ENCODE results near the gene NCAM1. TPM values are rescaled to one million over a fixed set of nuclear protein-coding genes. Genes with fewer than 3 reads are reported as not detected.

Gene NCAM1
- total and polyA plus RNA-seq, 2 of the 13 experiments (the other 11 are each of a cell fraction or from before 2014, with no cell fraction given), result 0.05 TPM; not detected in 1

DNA sequence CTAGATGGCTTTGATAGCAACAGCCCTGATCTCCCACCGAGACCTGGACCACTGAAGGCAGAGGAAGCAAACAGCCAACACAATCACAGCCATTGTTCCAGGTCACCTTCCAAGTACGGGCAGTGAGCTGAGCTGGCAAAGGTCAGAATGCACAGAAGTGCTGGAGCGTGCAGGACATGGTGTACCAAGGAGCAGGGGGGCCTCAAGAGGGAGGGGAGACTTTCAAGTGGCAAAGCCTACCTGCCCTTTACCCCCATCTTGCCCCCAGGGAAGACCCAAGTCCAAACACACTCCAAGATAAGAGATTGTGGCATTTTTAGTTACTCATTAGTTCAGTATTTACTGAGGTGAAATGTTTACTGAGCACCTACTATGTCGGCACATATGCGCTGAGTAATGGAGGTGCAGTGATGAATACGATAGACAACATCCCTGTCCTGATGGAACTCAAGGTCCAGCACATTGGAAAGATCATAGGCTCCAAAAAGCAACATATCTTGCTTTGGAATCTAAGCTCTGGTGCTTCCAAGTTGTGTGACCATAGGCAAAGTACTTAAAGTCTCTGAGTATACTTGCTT, 327.2 kb downstream of the NCAM1 start (continued):
- TF ChIP-seq, protein P1, sequence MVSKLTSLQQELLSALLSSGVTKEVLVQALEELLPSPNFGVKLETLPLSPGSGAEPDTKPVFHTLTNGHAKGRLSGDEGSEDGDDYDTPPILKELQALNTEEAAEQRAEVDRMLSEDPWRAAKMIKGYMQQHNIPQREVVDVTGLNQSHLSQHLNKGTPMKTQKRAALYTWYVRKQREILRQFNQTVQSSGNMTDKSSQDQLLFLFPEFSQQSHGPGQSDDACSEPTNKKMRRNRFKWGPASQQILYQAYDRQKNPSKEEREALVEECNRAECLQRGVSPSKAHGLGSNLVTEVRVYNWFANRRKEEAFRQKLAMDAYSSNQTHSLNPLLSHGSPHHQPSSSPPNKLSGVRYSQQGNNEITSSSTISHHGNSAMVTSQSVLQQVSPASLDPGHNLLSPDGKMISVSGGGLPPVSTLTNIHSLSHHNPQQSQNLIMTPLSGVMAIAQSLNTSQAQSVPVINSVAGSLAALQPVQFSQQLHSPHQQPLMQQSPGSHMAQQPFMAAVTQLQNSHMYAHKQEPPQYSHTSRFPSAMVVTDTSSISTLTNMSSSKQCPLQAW (CRISPR knock-in tag; IDR thresholded peaks at IDR 0.05), result no peak
- TF ChIP-seq GFI1 (CRISPR knock-in tag; IDR thresholded peaks at IDR 0.05; ENCODE audit: borderline replicate concordance), result 0 out of 2 replicates have a peak, but pooled peaks have one; percentile 16
- TF ChIP-seq ZNF30 (CRISPR knock-in tag; IDR thresholded peaks at IDR 0.05), result no peak
- TF ChIP-seq, protein P2, sequence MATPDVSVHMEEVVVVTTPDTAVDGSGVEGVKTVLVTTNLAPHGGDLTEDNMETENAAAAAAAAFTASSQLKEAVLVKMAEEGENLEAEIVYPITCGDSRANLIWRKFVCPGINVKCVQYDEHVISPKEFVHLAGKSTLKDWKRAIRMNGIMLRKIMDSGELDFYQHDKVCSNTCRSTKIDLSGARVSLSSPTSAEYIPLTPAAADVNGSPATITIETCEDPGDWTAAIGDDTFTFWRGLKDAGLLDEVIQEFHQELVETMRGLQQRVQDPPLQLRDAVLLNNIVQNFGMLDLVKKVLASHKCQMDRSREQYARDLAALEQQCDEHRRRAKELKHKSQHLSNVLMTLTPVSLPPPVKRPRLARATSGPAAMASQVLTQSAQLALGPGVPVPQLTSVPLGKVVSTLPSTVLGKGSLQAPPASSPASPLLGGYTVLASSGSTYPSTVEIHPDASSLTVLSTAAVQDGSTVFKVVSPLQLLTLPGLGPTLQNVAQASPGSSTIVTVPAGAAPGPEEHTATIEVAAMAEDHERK (CRISPR knock-in tag; IDR thresholded peaks at IDR 0.05; ENCODE audit: low read depth), result no peak
- TF ChIP-seq CREB1 (IDR thresholded peaks at IDR 0.05), result no peak
- no peak for TF ChIP-seq CREB1 (CRISPR knock-in tag; IDR thresholded peaks at IDR 0.05)
- TF ChIP-seq TAF15 (IDR thresholded peaks at IDR 0.05; ENCODE audit: low read depth, low read length, poor library complexity, severe bottlenecking), result no peak
- no peak for TF ChIP-seq ZNF138 (CRISPR knock-in tag; IDR thresholded peaks at IDR 0.05; ENCODE audit: low read depth)
- no peak for TF ChIP-seq SATB2 (CRISPR knock-in tag; IDR thresholded peaks at IDR 0.05)
- TF ChIP-seq ZNF263 (CRISPR knock-in tag; IDR thresholded peaks at IDR 0.05), result 0 out of 2 replicates have a peak, but pooled peaks have one; percentile 24
- no peak for TF ChIP-seq SIN3B (IDR thresholded peaks at IDR 0.05; ENCODE audit: low read length)
- no peak for TF ChIP-seq PRPF4 (IDR thresholded peaks at IDR 0.05; ENCODE audit: low read depth, low read length, poor library complexity, severe bottlenecking)
- TF ChIP-seq ZNF274 (CRISPR knock-in tag; IDR thresholded peaks at IDR 0.05), result no peak
- TF ChIP-seq HDAC2 (CRISPR knock-in tag; IDR thresholded peaks at IDR 0.05), result peak; percentile 53
- TF ChIP-seq, protein P3, sequence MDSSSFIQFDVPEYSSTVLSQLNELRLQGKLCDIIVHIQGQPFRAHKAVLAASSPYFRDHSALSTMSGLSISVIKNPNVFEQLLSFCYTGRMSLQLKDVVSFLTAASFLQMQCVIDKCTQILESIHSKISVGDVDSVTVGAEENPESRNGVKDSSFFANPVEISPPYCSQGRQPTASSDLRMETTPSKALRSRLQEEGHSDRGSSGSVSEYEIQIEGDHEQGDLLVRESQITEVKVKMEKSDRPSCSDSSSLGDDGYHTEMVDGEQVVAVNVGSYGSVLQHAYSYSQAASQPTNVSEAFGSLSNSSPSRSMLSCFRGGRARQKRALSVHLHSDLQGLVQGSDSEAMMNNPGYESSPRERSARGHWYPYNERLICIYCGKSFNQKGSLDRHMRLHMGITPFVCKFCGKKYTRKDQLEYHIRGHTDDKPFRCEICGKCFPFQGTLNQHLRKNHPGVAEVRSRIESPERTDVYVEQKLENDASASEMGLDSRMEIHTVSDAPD (CRISPR knock-in tag; IDR thresholded peaks at IDR 0.05), result peak; percentile 31; the same call in 1 of the 2 replicates
- TF ChIP-seq HNRNPH1 (optimal IDR thresholded peaks at IDR 0.05; ENCODE audit: low read depth, low read length), result no peak
- TF ChIP-seq U2AF1 (optimal IDR thresholded peaks at IDR 0.05; ENCODE audit: low read depth, low read length), result no peak
- TF ChIP-seq, protein P4, sequence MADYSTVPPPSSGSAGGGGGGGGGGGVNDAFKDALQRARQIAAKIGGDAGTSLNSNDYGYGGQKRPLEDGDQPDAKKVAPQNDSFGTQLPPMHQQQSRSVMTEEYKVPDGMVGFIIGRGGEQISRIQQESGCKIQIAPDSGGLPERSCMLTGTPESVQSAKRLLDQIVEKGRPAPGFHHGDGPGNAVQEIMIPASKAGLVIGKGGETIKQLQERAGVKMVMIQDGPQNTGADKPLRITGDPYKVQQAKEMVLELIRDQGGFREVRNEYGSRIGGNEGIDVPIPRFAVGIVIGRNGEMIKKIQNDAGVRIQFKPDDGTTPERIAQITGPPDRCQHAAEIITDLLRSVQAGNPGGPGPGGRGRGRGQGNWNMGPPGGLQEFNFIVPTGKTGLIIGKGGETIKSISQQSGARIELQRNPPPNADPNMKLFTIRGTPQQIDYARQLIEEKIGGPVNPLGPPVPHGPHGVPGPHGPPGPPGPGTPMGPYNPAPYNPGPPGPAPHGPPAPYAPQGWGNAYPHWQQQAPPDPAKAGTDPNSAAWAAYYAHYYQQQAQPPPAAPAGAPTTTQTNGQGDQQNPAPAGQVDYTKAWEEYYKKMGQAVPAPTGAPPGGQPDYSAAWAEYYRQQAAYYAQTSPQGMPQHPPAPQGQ (CRISPR knock-in tag; IDR thresholded peaks at IDR 0.05; ENCODE audit: borderline replicate concordance), result no peak
- no peak for TF ChIP-seq NCOA5 (CRISPR knock-in tag; IDR thresholded peaks at IDR 0.05)
- no peak for TF ChIP-seq ISL2 (CRISPR knock-in tag; IDR thresholded peaks at IDR 0.05)
- TF ChIP-seq, protein P5, sequence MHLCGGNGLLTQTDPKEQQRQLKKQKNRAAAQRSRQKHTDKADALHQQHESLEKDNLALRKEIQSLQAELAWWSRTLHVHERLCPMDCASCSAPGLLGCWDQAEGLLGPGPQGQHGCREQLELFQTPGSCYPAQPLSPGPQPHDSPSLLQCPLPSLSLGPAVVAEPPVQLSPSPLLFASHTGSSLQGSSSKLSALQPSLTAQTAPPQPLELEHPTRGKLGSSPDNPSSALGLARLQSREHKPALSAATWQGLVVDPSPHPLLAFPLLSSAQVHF (CRISPR knock-in tag; IDR thresholded peaks at IDR 0.05), result no peak
- TF ChIP-seq ZNF44 (CRISPR knock-in tag; IDR thresholded peaks at IDR 0.05), result no peak
- TF ChIP-seq, protein P6, sequence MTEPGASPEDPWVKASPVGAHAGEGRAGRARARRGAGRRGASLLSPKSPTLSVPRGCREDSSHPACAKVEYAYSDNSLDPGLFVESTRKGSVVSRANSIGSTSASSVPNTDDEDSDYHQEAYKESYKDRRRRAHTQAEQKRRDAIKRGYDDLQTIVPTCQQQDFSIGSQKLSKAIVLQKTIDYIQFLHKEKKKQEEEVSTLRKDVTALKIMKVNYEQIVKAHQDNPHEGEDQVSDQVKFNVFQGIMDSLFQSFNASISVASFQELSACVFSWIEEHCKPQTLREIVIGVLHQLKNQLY (CRISPR knock-in tag; IDR thresholded peaks at IDR 0.05), result no peak
- TF ChIP-seq MTF2 (CRISPR knock-in tag; IDR thresholded peaks at IDR 0.05; ENCODE audit: borderline replicate concordance), result no peak
